ENCODE results near the gene GATC. TPM values are rescaled to one million over a fixed set of nuclear protein-coding genes. Genes with fewer than 3 reads are reported as not detected.
"Not testable (repeated sequence)": the region's sequence is repeated elsewhere in the genome, so short reads cannot be mapped to it uniquely, and the experiment has no call there.

GATC gene
- total RNA-seq, 1 experiment from 2014 or later: 30.9 TPM

DNA sequence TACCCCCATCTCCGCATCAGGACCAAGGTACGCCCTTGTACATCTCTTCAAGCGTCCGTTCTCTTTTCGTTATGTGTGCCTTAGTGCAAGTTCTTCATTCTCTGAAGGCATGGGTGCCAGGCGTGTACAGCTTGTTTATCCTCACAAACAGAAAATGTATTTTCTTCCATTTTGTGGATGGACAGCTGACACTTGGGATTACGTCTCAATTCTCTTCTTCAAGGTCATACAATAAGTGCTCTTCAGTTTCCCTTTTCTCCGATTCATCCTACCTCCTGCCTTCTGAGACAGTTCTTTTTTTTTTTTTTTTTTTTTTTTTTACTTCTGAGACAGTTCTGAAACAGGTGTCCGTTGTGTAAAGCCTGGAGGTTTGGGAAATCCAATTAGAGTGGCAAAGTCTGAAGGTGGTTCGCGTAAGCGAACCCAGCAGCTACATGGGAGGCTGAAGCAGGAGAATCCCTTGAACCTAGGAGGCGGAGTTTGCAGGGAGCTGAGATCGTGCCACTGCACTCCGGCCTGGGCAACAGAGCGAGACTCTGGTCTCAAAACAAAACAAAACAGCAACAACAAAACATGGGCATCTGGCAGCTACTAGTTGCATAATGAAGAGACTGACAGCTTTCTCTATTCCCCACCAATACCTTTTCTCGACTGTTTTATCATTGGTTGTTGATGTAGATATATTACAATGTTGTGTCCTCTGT is 7.6 kb upstream of the GATC start:
- CTCF ChIA-PET: interaction anchor here (1.5 kb wide), 1 partner anchor 15 kb away, joined by 8 read pairs; no protein-coding TSS in a partner anchor
- DNase-seq: no peak
- BruUV-seq (replicated peaks): TSS peak; percentile 77
- Histone ChIP-seq H3K27me3 (replicated peaks; ENCODE audit: control insufficient read depth, insufficient read depth, low read length) (no peaks in the 10 kb centered on the region), H3K4me1 (no peaks in the 10 kb centered on the region), H3K4me3 (ENCODE audit: low read depth, low read length) (peak overlapping the region; percentile 46), H3K36me3 (ENCODE audit: control insufficient read depth, insufficient read depth, low read length) (no peaks in the 10 kb centered on the region), H3K9me3 (no peaks in the 10 kb centered on the region)
- no peaks in the 10 kb centered on the region for H3K9me3 Mint-ChIP-seq (ENCODE audit: unreplicated experiment)
- peak overlapping the region; percentile 70 for H3K27ac Mint-ChIP-seq (ENCODE audit: unreplicated experiment)
- intact Hi-C loops (cut with micrococcal nuclease; ENCODE audit: unreplicated experiment): loop anchor here (1.0 to 2.0 kb wide), 3 partner anchors 28 to 142 kb away; partner anchors contain the start of gene POP5
- H3K36me3 Mint-ChIP-seq (ENCODE audit: insufficient read depth, unreplicated experiment): peaks cover 35% of the 10 kb centered on the region
- TF ChIP-seq, protein P1, sequence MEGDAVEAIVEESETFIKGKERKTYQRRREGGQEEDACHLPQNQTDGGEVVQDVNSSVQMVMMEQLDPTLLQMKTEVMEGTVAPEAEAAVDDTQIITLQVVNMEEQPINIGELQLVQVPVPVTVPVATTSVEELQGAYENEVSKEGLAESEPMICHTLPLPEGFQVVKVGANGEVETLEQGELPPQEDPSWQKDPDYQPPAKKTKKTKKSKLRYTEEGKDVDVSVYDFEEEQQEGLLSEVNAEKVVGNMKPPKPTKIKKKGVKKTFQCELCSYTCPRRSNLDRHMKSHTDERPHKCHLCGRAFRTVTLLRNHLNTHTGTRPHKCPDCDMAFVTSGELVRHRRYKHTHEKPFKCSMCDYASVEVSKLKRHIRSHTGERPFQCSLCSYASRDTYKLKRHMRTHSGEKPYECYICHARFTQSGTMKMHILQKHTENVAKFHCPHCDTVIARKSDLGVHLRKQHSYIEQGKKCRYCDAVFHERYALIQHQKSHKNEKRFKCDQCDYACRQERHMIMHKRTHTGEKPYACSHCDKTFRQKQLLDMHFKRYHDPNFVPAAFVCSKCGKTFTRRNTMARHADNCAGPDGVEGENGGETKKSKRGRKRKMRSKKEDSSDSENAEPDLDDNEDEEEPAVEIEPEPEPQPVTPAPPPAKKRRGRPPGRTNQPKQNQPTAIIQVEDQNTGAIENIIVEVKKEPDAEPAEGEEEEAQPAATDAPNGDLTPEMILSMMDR (IDR thresholded peaks at IDR 0.05; ENCODE audit: insufficient read depth in 1 of 2, low read depth in 1 of 2, low read length in 1 of 2, severe bottlenecking in 1 of 2, unreplicated experiment in 1 of 2): no peak
- peak overlapping the region; percentile 90 for H3K4me3 Mint-ChIP-seq (ENCODE audit: unreplicated experiment)
- H3K27me3 Mint-ChIP-seq (ENCODE audit: insufficient read depth, unreplicated experiment): no peaks in the 10 kb centered on the region
- POLR2A ChIA-PET: interaction anchor here (0.9 kb wide), 1 partner anchor 96 kb away, joined by 3 read pairs; a partner anchor contains a TSS
- H3K4me1 Mint-ChIP-seq (ENCODE audit: low read depth, unreplicated experiment): no peaks in the 10 kb centered on the region

DNA sequence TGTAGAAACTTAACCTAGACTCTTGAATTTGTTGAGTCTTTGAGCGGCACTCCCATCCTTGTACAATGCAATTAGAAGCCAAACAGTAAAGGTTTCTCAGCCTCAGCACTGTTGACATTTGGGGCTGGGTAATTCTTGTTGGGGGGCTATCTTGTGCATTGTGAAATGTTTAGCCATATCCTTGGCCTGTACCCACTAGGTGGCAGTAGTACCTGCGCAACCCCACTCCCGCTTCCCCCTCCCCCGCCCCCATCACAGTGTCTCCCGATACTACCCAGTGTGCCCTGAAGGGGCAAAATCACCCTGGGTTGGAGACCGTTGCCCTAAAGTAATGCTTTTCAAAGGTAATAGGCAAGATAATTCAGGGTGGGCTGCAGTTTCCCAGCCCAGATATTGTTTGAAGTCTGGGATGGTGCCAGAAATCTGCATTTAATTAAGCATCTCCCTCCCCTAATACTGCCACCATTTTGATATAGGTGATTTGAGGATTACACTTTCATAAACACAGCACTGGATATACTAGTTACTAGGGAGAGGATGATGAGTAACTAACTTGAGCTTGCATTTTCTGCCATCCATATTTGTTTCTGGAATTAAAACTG is 6.5 kb upstream of the GATC start:
- ChIA-PET CTCF (no interaction called here), POLR2A (no interaction called here)
- Mint-ChIP-seq H3K4me3 (ENCODE audit: unreplicated experiment) (peak overlapping the region; percentile 90), H3K27me3 (ENCODE audit: insufficient read depth, unreplicated experiment) (no peaks in the 10 kb centered on the region), H3K9me3 (ENCODE audit: unreplicated experiment) (no peaks in the 10 kb centered on the region), H3K4me1 (ENCODE audit: low read depth, unreplicated experiment) (no peaks in the 10 kb centered on the region), H3K36me3 (ENCODE audit: insufficient read depth, unreplicated experiment) (peaks cover 38% of the 10 kb centered on the region), H3K27ac (ENCODE audit: unreplicated experiment) (no peak overlapping the region)
- Histone ChIP-seq H3K36me3 (ENCODE audit: control insufficient read depth, insufficient read depth, low read length) (no peaks in the 10 kb centered on the region), H3K9me3 (no peaks in the 10 kb centered on the region), H3K4me3 (ENCODE audit: low read depth, low read length) (no peak overlapping the region), H3K4me1 (no peaks in the 10 kb centered on the region), H3K27me3 (replicated peaks; ENCODE audit: control insufficient read depth, insufficient read depth, low read length) (no peaks in the 10 kb centered on the region)
- no TSS peak for BruUV-seq (replicated peaks)
- peak; percentile 70 to 73 for DNase-seq
- intact Hi-C loops (cut with micrococcal nuclease; ENCODE audit: unreplicated experiment): loop anchor here (1.0 to 2.0 kb wide), 3 partner anchors 27 to 141 kb away; partner anchors contain the start of gene POP5
- TF ChIP-seq, protein P1 (IDR thresholded peaks at IDR 0.05; ENCODE audit: insufficient read depth in 1 of 2, low read depth in 1 of 2, low read length in 1 of 2, severe bottlenecking in 1 of 2, unreplicated experiment in 1 of 2): peak; percentile 75 to 80

DNA sequence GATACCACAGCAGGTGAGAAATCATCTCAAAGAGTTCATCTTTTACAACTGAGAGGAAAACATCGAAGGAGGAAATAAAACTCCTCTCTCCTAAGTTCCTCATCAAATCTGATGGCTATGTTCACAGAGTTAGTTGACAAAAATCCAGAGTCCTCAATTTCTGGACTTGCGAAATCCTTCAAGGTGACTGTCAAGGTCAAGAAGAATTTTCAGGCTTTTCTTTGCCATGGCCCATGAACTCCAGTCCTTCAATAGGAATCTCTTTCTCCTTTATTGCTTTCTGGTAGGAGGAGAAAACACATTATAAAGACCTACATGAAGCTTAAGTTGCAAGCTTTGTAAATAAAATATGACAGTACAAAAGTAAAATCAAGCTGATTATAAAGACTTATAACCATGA is 1.6 kb upstream of the GATC start:
- Histone ChIP-seq H3K36me3 (ENCODE audit: control insufficient read depth, insufficient read depth, low read length) (no peaks in the 10 kb centered on the region; the same call in 1 of the 2 replicates), H3K4me3 (ENCODE audit: low read depth, low read length) (no peak overlapping the region)

DNA sequence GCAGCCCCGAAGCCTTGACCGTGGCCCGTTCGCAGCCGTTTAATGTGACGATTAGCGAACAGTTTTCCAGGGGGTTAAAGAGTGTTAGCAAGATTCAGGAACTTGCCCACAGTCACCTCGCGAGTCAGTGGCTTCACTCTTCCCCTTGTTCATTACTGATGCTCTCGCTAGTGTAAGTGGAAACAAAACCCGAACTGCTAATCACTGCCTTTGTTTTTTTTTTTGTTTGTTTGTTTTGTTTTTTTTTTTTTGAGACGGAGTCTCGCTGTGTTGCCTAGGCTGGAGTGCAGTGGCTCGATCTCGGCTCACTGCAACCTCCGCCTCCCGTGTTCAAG is 567 bp downstream of the GATC start:
- H3K36me3 ChIP-seq (ENCODE audit: control insufficient read depth, insufficient read depth, low read length); H3K9me3 ChIP-seq; H3K9me3 Mint-ChIP-seq (ENCODE audit: unreplicated experiment); H3K27me3 ChIP-seq (replicated peaks; ENCODE audit: control insufficient read depth, insufficient read depth, low read length); CTCF ChIA-PET; DNase-seq; H3K4me1 Mint-ChIP-seq (ENCODE audit: low read depth, unreplicated experiment); H3K4me1 ChIP-seq; H3K27me3 Mint-ChIP-seq (ENCODE audit: insufficient read depth, unreplicated experiment): not testable (repeated sequence)
- H3K36me3 Mint-ChIP-seq (ENCODE audit: insufficient read depth, unreplicated experiment): peaks cover 70% of the 10 kb centered on the region
- POLR2A ChIA-PET: interaction anchor here (1.2 kb wide), 1 partner anchor 9 kb away, joined by 3 read pairs; no protein-coding TSS in a partner anchor
- intact Hi-C loops (cut with micrococcal nuclease; ENCODE audit: unreplicated experiment): loop anchor here (2.0 kb wide), 1 partner anchor 22 kb away; the partner anchor contains the start of gene SRSF9
- H3K27ac Mint-ChIP-seq (ENCODE audit: unreplicated experiment): peak overlapping the region; percentile 98
- peak overlapping the region; percentile 67 for H3K4me3 ChIP-seq (ENCODE audit: low read depth, low read length)
- H3K4me3 Mint-ChIP-seq (ENCODE audit: unreplicated experiment): peak overlapping the region; percentile 96
- TSS peak; percentile 77 for BruUV-seq (replicated peaks)

More for the DNA sequence above, 1.6 kb upstream of the GATC start:
- CTCF ChIA-PET: no interaction called here
- peak overlapping the region; percentile 98 for H3K27ac Mint-ChIP-seq (ENCODE audit: unreplicated experiment)
- Histone ChIP-seq H3K27me3 (replicated peaks; ENCODE audit: control insufficient read depth, insufficient read depth, low read length) (no peaks in the 10 kb centered on the region), H3K4me1 (0 out of 2 replicates have a peak, but pooled peaks cover 3% of the 10 kb centered on the region), H3K9me3 (no peaks in the 10 kb centered on the region)
- TF ChIP-seq, protein P1 (IDR thresholded peaks at IDR 0.05; ENCODE audit: insufficient read depth in 1 of 2, low read depth in 1 of 2, low read length in 1 of 2, severe bottlenecking in 1 of 2, unreplicated experiment in 1 of 2): no peak
- peaks cover 8% of the 10 kb centered on the region for H3K4me1 Mint-ChIP-seq (ENCODE audit: low read depth, unreplicated experiment)
- no peaks in the 10 kb centered on the region for H3K27me3 Mint-ChIP-seq (ENCODE audit: insufficient read depth, unreplicated experiment)
- intact Hi-C loops (cut with micrococcal nuclease; ENCODE audit: unreplicated experiment): no loop called here
- no TSS peak for BruUV-seq (replicated peaks)
- H3K36me3 Mint-ChIP-seq (ENCODE audit: insufficient read depth, unreplicated experiment): peaks cover 72% of the 10 kb centered on the region
- POLR2A ChIA-PET: interaction anchor here (1.4 kb wide), 1 partner anchor 243 kb away, joined by 5 read pairs; no protein-coding TSS in a partner anchor
- no peak for DNase-seq
- H3K9me3 Mint-ChIP-seq (ENCODE audit: unreplicated experiment): no peaks in the 10 kb centered on the region
- H3K4me3 Mint-ChIP-seq (ENCODE audit: unreplicated experiment): peak overlapping the region; percentile 96

All from Caco-2 (cell line).